OCI-LY7 (cell line): Measurements from ENCODE around the gene COX20.

Source experiments
- CTCF ChIP-seq: fragments of 200-600 bp; sonication (generic); conservative IDR thresholded peaks from 2 replicates; pipeline ENCODE4 v1.5.1; 2014; ENCODE audit warnings: mild to moderate bottlenecking, antibody characterized with exemption, low read length, moderate library complexity, mixed read lengths
- EZH2phosphoT487 ChIP-seq: fragments of 200-600 bp; sonication (generic); IDR thresholded peaks from 2 replicates; pipeline ENCODE4 v1.6.1; 2018; ENCODE audit warnings: low read depth, borderline replicate concordance, mild to moderate bottlenecking, mixed run types, antibody characterized with exemption, low read length, moderate library complexity, mixed read lengths

GRCh38 chr1:244887281-244887680, 51.8 kb downstream of the COX20 start:
- TF ChIP-seq CTCF (no peak), EZH2phosphoT487 (no peak)
